WTC11 (cell line): ENCODE data around the gene SNTB2.

Experiments used
- ATF1 ChIP-seq: sonication (generic); formaldehyde crosslinking; IDR thresholded peaks from 2 replicates; pipeline ENCODE4 v1.8.1; 2023; ENCODE audit warnings: mild to moderate bottlenecking, moderate library complexity, missing genetic modification reagents
- CTCF ChIP-seq: fragments of 200-600 bp; IDR thresholded peaks from 2 replicates; pipeline ENCODE4 v1.8.0; 2022; ENCODE audit warnings: antibody characterized with exemption
- HMGA2 ChIP-seq: fragments of 250-450 bp; sonication (Bioruptor Pico); IDR thresholded peaks from 2 replicates; pipeline ENCODE4 v1.4.0; 2021; ENCODE audit warnings: mild to moderate bottlenecking, moderate library complexity
- MXD4 ChIP-seq: fragments of 250-450 bp; sonication (Bioruptor Pico); IDR thresholded peaks from 2 replicates; pipeline ENCODE4 v1.8.0; 2021; ENCODE audit warnings: mild to moderate bottlenecking, moderate library complexity, borderline replicate concordance
- USF2 ChIP-seq: sonication (generic); formaldehyde crosslinking; IDR thresholded peaks from 2 replicates; pipeline ENCODE4 v1.8.1; 2023; ENCODE audit warnings: mild to moderate bottlenecking, missing genetic modification reagents, moderate library complexity
- ZBTB21 ChIP-seq: sonication (generic); formaldehyde crosslinking; IDR thresholded peaks from 2 replicates; pipeline ENCODE4 v1.8.1; 2023; ENCODE audit warnings: mild to moderate bottlenecking, missing genetic modification reagents, borderline replicate concordance
- ZNF281 ChIP-seq: sonication (generic); formaldehyde crosslinking; IDR thresholded peaks from 2 replicates; pipeline ENCODE4 v1.8.0; 2023; ENCODE audit warnings: mild to moderate bottlenecking, missing genetic modification reagents
- TF ChIP-seq, protein P1 (sequence below): sonication (generic); formaldehyde crosslinking; IDR thresholded peaks from 2 replicates; pipeline ENCODE4 v1.8.0; 2022; ENCODE audit warnings: mild to moderate bottlenecking, missing genetic modification reagents
- TF ChIP-seq, protein P2 (sequence below): sonication (generic); formaldehyde crosslinking; IDR thresholded peaks from 2 replicates; pipeline ENCODE4 v1.8.1; 2022; ENCODE audit warnings: low read depth, mild to moderate bottlenecking, moderate library complexity, missing genetic modification reagents, borderline replicate concordance
- TF ChIP-seq, protein P3 (sequence below): sonication (generic); formaldehyde crosslinking; IDR thresholded peaks from 2 replicates; pipeline ENCODE4 v1.8.1; 2023; ENCODE audit warnings: mild to moderate bottlenecking, missing genetic modification reagents, borderline replicate concordance

- TF ChIP-seq CTCF (no peak), ATF1 (no peak), USF2 (CRISPR knock-in tag) (no peak), ZNF281 (no peak), MXD4 (CRISPR knock-in tag) (no peak), HMGA2 (no peak), ZBTB21 (CRISPR knock-in tag) (no peak)
- TF ChIP-seq, protein P1, sequence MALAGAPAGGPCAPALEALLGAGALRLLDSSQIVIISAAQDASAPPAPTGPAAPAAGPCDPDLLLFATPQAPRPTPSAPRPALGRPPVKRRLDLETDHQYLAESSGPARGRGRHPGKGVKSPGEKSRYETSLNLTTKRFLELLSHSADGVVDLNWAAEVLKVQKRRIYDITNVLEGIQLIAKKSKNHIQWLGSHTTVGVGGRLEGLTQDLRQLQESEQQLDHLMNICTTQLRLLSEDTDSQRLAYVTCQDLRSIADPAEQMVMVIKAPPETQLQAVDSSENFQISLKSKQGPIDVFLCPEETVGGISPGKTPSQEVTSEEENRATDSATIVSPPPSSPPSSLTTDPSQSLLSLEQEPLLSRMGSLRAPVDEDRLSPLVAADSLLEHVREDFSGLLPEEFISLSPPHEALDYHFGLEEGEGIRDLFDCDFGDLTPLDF, result no peak
- TF ChIP-seq, protein P2, sequence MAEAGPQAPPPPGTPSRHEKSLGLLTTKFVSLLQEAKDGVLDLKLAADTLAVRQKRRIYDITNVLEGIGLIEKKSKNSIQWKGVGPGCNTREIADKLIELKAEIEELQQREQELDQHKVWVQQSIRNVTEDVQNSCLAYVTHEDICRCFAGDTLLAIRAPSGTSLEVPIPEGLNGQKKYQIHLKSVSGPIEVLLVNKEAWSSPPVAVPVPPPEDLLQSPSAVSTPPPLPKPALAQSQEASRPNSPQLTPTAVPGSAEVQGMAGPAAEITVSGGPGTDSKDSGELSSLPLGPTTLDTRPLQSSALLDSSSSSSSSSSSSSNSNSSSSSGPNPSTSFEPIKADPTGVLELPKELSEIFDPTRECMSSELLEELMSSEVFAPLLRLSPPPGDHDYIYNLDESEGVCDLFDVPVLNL (CRISPR knock-in tag), result no peak
- TF ChIP-seq, protein P3, sequence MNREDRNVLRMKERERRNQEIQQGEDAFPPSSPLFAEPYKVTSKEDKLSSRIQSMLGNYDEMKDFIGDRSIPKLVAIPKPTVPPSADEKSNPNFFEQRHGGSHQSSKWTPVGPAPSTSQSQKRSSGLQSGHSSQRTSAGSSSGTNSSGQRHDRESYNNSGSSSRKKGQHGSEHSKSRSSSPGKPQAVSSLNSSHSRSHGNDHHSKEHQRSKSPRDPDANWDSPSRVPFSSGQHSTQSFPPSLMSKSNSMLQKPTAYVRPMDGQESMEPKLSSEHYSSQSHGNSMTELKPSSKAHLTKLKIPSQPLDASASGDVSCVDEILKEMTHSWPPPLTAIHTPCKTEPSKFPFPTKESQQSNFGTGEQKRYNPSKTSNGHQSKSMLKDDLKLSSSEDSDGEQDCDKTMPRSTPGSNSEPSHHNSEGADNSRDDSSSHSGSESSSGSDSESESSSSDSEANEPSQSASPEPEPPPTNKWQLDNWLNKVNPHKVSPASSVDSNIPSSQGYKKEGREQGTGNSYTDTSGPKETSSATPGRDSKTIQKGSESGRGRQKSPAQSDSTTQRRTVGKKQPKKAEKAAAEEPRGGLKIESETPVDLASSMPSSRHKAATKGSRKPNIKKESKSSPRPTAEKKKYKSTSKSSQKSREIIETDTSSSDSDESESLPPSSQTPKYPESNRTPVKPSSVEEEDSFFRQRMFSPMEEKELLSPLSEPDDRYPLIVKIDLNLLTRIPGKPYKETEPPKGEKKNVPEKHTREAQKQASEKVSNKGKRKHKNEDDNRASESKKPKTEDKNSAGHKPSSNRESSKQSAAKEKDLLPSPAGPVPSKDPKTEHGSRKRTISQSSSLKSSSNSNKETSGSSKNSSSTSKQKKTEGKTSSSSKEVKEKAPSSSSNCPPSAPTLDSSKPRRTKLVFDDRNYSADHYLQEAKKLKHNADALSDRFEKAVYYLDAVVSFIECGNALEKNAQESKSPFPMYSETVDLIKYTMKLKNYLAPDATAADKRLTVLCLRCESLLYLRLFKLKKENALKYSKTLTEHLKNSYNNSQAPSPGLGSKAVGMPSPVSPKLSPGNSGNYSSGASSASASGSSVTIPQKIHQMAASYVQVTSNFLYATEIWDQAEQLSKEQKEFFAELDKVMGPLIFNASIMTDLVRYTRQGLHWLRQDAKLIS (CRISPR knock-in tag), result no peak
These were observed 4.1 kb upstream of the SNTB2 start for GRCh38 chr16:69182730-69183416.
